ENCODE measurements around the gene GALNT17.

DNA sequence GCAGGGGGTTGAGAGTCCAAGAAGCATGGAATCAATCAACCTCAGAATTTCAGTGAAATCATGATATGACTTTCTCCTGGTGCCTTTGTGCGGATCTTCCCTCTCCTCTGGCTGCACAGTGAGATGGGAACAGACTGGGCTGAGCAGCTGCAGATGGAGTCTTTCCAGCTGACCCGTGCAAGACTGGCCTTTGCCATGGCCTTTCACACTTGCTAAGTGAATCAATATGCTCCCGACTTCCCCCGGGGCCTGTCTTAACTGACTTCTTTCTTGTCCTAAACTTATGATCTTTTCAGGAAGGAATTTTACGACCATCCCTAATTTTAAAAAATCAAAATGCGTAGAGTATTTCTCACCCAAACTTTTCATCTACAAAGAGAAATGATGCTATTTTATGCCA lies 469.9 kb downstream of the GALNT17 start:
- TF ChIP-seq, protein P1, sequence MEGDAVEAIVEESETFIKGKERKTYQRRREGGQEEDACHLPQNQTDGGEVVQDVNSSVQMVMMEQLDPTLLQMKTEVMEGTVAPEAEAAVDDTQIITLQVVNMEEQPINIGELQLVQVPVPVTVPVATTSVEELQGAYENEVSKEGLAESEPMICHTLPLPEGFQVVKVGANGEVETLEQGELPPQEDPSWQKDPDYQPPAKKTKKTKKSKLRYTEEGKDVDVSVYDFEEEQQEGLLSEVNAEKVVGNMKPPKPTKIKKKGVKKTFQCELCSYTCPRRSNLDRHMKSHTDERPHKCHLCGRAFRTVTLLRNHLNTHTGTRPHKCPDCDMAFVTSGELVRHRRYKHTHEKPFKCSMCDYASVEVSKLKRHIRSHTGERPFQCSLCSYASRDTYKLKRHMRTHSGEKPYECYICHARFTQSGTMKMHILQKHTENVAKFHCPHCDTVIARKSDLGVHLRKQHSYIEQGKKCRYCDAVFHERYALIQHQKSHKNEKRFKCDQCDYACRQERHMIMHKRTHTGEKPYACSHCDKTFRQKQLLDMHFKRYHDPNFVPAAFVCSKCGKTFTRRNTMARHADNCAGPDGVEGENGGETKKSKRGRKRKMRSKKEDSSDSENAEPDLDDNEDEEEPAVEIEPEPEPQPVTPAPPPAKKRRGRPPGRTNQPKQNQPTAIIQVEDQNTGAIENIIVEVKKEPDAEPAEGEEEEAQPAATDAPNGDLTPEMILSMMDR (IDR thresholded peaks at IDR 0.05): no peak
- no peak for TF ChIP-seq POLR2A (IDR thresholded peaks at IDR 0.05)
